CD4-positive, alpha-beta T cell treated with Interleukin-17A for 1 hour (primary cell): ENCODE results near the gene JPH3.

ENCODE experiments used
- DNase-seq: peaks from one replicate; pipeline ENCODE4 v3.0.0-alpha.2; 2020

Gene JPH3

DNA sequence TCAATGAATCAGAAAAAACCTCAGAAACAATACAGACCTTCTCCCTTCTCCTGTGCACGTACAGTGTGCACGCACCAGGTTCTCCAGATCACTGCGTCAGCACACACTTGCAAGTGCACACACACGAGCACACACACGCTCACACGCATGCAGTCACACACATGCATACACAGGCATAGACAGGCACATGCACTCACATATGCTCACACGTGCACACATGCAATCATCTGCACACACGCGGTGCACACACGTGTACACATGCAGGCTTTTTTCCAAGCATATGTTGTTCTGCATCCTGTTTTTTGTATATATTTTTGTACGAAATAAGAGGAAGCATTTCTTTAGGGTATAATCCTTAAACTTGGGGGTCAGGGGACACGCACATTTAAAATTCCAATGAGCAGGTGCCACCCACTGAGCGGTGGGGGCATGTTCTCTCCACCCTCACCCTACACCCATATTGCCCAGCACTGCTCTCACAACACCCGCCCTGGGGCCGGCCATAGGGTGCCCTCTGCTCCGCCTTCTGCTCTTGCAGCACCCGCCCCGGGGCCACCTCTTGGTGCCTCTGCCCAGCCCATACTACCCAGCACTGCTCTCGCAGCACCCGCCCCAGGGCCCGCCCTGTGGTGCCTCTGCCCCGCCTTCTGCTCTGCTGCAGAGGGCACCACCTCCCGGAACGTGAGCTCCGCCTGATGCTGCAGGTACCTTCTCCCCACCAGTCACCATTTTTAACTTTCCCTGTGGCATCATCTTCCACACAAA is 142.6 kb downstream of the JPH3 start:
- DNase-seq = no peak

DNA sequence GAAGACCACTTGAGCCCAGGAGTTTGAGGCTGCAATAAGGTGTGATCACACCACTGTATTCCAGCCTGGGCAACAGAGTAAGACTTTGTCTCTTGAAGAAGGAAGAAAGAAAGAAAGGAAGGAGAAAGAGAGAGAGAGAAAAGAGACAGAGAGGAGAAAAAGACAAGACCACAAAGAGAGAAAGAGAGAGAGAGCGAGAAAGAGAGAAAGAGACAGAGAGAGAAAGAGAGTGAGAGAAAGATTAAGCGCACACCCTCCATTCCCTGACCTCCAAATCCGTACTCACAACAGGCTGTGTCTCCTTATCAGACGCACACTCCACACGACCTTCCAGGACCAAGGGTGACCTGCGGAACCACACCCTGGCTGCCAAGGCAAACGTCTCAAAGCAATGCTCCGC is 143.9 kb downstream of the JPH3 start:
- no peak for DNase-seq
